Subcutaneous adipose tissue (tissue), 4 donors: Measurements from ENCODE around the gene MMAB. TPM values are rescaled to one million over a fixed set of nuclear protein-coding genes. Genes with fewer than 3 reads are reported as not detected.

Experiments
- CTCF ChIP-seq: fragments of 450-650 bp; IDR thresholded peaks from one replicate; pipeline ENCODE4 v1.5.1; 2016; ENCODE audit warnings: low read depth, mild to moderate bottlenecking, control low read depth, antibody characterized with exemption, moderate library complexity
- total RNA-seq, 4 donors: library from RNA; depleted of rRNA; stranded (reverse); fragments of >200 nt; gene quantifications; one replicate each; pipeline ENCODE4 v1.1.0, GENCODE V29; 2016

Gene MMAB
- total RNA-seq, 4 donors from 2014 or later, result 11.7 to 45.6 (median 24.7) TPM

GRCh38 chr12:109518820-109519665, 54.3 kb downstream of the MMAB start:
- TF ChIP-seq CTCF, result no peak

GRCh38 chr12:109517619-109518018, 55.7 kb downstream of the MMAB start:
- no peak for TF ChIP-seq CTCF

- no peak for TF ChIP-seq CTCF
Measured at GRCh38 chr12:109513977-109514376, 59.3 kb downstream of the MMAB start.

GRCh38 chr12:109513051-109513450, 60.3 kb downstream of the MMAB start:
- no peak for TF ChIP-seq CTCF

- TF ChIP-seq CTCF, result no peak
Measured at GRCh38 chr12:109512608-109513007, 60.7 kb downstream of the MMAB start.

- TF ChIP-seq CTCF, result no peak
Measured at GRCh38 chr12:109510196-109510595, 63.1 kb downstream of the MMAB start.

- no peak for TF ChIP-seq CTCF
Measured at GRCh38 chr12:109504068-109504467, 69.2 kb downstream of the MMAB start.

Other genes with a start within 250 kb of the MMAB start
- under 1 TPM in 2 of 4 donors, not detected in 2; 0.17 to 0.57 TPM for gene MYO1H, start 225.6 kb downstream of the MMAB start, total RNA-seq
- gene KCTD10, start 96.2 kb downstream of the MMAB start, total RNA-seq, result 10 to 100 TPM; 52.4 to 70.9 (median 65.2) TPM
- 10 to 100 TPM; 31.8 to 88.5 (median 45.4) TPM for gene UBE3B, start 95.9 kb downstream of the MMAB start, total RNA-seq
- gene MVK, start 290 bp upstream of the MMAB start, total RNA-seq, result 10 to 100 TPM in 2 of 4 donors, 1 to 10 TPM in 2; 5.4 to 15.1 (median 11.5) TPM
- under 1 TPM in 2 of 4 donors, not detected in 2; 0.49 to 0.75 TPM for gene FAM222A, start 140.3 kb upstream of the MMAB start, total RNA-seq